Measurements from ENCODE around the gene ABHD2.

GRCh38 chr15:89129123-89129815 is 41.0 kb downstream of the ABHD2 start:
- TF ChIP-seq CTCF (IDR thresholded peaks at IDR 0.05) = peak in 5 of 6 experiments; percentile 52 to 57 (median 54)
- TF ChIP-seq POLR2A (IDR thresholded peaks at IDR 0.05) = no peak

Measured in upper lobe of left lung (tissue), 4 donors.